Mucosa of gallbladder (tissue), 1 donor: ENCODE results near the gene PRKAG2. TPM values are rescaled to one million over a fixed set of nuclear protein-coding genes. Genes with fewer than 3 reads are reported as not detected.

ENCODE experiments used
- DNase-seq: peaks from one replicate; pipeline ENCODE4 v3.0.0-alpha.2; 2020; ENCODE audit warnings: low spot score
- total RNA-seq: library from RNA; stranded (reverse); gene quantifications from one replicate; pipeline ENCODE4 v1.2.1, GENCODE V29; 2021
- donor health status: DM: no; HTN: no; CAD: no.

PRKAG2 gene
- total RNA-seq, 1 donor from 2014 or later, result 54.8 TPM

DNA sequence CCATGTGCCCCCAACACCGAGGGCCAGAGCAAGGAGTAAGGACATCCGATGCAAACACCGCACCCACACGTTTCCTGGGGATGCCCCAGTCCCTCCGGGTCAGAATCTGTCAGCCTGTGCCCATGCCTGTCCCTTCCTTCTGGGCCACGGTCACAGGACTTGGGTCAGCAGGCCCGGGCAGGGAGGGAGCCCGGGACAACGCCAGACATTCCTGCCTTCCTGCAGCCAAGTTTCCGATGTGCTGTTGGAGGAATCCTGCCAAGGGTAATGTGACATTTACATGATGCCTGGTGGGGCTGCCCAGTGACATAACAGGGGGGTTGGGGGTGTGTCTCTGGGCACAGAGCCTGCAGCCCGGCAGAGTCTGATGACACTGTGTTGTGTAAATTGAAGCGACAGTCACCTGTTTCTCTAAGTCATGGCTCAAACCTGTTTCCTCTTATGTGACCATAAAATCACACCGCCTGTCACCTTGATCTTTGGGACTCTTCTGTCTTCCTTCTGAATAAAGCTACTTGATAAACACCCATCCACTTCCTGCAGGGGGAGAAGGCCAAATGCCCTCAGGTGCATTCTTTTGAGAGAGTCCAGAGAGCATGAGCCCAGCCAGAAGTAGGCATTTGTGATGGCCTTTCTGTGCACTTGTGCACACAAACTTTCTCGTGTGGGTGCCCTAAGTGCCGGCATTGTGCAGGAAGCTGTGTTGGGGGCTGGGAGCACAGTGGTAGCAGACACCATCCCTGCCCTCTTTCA, 181.9 kb downstream of the PRKAG2 start:
- peak; percentile 84 for DNase-seq

DNA sequence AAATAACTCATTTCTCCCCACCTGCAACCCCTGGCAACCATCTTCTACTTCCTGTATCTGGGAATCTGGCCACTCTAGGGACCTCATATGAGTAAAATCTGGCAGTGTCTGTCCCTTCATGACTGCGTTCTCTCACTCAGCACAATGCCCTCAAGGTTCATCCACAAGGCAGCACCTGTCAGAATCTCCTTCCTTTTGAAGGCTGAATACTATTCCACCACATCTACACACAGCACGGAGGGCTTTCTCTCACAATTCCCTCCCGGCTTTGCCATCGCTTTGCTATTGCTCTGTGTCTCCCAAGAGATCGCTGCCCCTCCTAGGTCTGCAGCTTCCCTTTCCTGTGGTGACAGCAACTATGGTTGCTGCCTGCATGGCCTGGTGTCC, 182.5 kb downstream of the PRKAG2 start:
- no peak for DNase-seq

DNA sequence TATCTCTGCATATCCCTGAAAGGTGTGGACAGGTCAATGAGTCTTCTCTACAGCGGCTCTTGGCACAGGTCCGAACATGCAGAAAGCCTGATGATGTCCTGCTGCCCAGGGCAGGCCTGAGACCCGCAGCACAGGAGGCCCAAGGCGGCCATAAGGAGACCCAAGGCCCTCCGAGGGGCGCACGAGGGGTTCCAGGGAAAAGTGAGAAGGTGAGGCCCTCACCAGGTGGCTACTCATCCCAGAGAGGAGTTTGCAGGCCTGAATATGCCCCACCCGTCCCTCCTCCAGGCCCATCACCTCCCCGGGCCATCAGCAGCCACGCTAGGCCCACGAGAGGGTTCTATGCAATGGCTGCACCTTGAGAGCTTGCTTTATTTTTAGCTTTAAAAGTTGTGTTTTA, 183.8 kb downstream of the PRKAG2 start:
- no peak for DNase-seq

- no peak for DNase-seq
Observed at GRCh38 chr7:151692721-151693120, 184.2 kb downstream of the PRKAG2 start.

GRCh38 chr7:151691449-151691848, 185.5 kb downstream of the PRKAG2 start:
- no peak for DNase-seq

- no peak for DNase-seq
Observed at GRCh38 chr7:151690606-151691005, 186.3 kb downstream of the PRKAG2 start.

DNA sequence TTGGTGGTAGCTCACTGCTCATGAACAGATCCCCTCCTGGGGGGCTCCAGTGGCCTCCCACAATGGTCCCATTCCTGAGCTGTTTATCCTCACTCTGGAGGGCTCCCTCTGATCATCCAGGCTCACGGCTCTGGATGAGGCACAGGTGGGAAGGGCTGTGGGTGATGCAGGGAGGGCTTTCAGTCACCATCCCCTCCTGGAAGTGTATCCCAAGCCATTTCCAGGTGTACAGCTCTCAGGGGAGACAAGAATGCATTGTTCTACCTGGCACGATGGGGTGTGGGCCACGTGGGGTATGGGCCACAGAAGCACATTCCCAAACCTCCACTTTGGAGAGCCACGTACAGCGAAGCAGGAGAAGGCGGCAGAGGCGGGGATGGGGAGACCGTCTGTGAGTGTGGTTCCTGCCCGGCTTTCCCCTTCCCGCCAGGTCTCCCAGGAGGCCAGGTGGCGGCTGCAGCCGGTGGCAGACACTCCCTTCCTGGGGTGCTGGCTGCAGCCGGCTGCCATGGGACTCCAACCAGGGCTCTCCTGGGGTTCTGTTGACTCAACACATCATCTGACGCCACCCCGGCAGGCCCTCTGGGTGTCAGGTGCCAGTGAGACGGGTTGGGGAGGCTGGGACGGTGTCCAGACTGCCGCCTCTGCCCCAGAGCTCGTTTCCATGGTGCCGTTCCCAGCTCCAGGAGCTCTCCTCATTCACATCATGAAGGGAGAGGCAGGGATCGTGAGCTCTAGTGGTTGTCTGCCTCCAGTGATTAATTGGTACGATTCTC, 187.5 kb downstream of the PRKAG2 start:
- peak; percentile 87 for DNase-seq

DNA sequence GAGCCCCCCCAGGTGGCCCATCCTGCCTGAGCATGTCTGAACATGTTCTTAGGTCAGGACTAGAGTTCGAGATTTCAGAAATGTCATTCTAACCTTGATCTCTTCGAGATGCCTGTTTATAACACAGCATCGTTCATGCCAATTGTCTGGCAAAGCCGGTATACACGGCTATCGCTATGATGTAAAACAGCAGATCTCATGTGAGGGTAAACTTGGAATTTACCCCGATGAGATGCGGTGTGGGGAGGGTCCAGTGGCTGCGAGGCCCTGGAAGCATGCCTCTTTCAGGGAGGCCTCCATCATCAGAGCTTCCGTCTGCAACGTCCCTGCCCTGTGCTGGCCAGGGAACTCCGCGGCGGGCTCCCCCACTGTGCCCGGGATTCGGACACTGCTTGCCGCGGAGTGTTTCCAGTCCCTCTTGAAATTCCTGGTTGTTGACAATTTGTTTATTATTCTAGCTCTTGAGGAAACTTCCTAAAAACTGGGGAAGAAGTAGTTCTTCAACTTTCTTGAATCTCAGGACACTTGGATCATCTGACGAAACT, 188.6 kb downstream of the PRKAG2 start:
- DNase-seq, result no peak

- DNase-seq, result peak; percentile 83
Observed at GRCh38 chr7:151687523-151688235, 189.2 kb downstream of the PRKAG2 start.

- no peak for DNase-seq
Observed at GRCh38 chr7:151686826-151687225, 190.1 kb downstream of the PRKAG2 start.

DNA sequence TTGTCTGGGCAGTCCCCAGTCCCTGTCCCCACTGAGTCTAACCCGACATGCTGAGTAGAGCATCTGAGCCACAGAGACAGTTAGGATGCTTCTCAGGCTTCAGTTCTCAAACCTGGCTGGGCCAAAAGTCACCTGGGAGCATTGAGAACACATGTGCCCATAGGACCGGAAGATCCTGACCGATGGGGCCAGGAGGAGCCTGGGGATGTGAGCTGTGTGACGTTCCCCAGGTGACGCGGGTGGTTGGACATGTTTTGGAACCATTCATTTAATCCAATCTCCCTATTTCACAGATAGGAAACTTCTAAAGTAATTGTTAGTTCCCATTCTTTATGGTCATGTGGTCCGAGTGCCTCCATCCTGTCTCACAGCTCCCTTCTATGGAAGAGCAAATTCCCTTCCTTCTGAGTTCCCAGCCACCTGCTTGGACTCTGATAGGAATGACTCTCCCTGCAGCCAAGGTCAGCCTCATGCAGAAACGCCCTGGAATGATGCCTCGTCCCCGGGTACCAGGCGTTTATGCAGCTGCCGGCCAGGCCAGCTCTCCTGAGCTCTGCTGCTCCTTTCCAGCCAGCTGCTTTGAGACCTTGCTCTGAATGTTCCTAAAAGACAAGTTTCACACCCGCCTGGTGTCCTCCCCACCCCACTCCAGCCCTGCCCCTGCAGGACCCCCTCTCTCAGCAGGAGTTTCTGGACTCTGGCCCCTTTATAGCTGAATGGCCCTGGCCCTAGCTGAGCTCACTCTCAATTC, 190.7 kb downstream of the PRKAG2 start:
- no peak for DNase-seq

DNA sequence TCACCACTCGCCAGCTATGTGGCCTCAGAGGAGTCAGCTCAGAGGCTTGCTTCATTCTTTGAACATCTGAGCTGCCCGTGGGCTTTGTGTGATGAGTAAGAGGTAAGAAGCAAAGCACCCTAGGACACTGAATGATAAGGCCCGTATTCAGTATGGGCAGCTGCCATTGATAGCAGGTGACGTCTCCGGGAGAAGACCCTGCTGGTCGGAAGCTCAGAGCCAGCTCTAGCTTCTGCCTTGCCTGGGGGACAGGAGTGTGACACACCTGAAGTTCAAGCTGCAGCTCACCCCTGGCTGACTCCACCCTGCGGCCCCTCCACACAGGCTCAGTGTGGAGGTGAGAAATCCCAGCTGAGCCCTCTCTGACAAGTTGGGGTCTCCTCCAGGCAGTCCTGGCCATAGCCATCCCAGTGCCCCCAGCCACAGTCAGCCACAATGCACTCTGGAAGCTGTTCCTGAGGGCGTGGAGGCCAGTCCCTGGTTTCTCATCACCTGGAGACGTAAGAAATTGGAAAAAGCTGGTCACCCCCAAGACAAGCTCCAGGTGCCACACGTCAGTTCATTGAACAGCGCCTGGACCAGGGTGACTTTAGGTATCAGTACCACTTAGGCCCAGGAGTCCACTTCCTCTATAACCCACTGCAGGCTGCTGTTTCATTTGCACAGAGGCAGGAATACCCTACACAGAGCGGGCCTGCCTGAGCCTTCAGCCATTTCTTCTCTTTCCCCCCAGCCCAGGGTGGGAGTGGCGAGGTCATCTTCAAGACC, 192.3 kb downstream of the PRKAG2 start:
- no peak for DNase-seq

DNA sequence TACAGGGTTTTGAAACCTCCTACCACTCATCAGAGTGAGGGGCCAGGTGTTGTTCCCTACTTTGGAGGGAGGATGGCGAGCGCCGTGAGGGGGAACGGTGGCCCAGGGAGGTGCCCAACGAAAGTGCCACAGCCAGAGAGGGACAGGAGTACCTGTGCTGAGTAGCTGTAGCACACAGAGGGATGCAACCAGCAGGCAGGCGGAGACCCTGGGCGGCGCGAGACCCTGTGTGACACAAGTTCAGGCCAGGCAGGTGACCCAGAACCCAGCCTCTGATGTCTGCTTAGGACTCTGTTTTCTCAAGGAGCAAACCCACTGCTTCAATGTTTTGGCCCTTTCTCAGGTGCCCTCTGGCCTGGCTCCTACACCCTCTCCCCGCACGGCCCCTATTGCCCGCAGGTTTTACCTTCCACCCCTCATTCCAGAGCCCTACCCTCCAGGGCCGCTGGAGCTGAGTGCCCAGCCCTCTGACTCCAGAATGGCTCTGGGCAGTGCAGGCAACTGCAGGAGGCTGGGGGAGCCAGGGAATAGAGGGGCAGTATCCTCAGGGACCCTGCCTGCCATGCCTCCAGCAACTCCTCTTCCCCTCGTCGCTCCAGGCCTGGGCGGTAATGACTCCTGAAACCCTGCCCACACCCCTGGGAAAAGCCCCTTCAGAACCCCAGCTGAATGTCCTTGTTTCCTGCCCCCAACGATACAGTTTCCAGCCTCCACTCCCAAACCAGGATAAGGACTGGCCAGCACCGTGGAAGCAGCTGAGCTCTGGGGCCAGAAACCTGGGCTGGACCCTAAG, 193.1 kb downstream of the PRKAG2 start:
- no peak for DNase-seq

DNA sequence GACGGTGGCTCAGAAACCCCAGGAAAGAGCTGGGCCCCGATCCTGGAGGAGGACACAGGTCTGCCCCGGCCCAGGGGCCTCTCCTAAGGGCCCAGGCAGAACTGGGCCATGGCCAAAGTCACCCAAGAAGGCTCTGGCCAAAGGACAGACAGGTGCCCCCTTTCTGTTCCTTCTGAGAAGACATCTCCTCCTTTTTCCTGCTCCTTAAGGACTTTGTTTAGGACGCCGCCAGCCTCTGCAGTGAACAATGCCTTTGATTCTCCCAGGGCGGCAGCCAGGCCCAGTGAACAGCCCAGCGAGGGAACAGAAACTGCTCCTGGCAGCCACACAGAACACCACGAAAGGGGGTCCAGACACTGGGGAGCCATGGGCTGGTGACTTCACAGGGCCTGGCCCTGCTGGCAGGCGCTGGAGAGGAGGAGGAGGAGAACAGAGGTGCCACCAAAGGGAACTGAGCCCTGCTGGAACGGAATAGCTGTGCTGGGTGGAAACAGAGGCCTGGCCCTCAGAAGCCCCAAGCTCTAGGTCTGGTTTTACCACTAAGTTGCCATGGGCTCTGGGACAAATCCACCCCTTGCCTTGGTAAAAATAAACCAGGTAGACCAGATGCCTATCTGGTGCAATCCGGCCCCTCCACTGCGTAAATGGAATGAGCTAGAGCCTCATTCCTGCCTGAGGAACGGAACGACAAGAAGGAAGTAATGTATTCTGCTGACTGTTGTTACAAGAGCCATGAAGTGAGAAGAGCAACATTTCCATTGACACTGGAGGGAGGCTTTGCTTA, 193.9 kb downstream of the PRKAG2 start:
- no peak for DNase-seq

GRCh38 chr7:151681726-151682125, 195.2 kb downstream of the PRKAG2 start:
- DNase-seq, result no peak

- no peak for DNase-seq
Observed at GRCh38 chr7:151680810-151681209, 196.1 kb downstream of the PRKAG2 start.

- no peak for DNase-seq
Observed at GRCh38 chr7:151679881-151680612, 196.9 kb downstream of the PRKAG2 start.

GRCh38 chr7:151679071-151679708, 197.7 kb downstream of the PRKAG2 start:
- no peak for DNase-seq
